Hematopoietic multipotent progenitor cell treated with erythropoietin and hydrocortisone succinate and interleukin-3 and kit ligand, for 17 days (in vitro differentiated cells): ENCODE results near the gene QRICH1.
A peak's percentile ranks its signal among the peaks of the same experiment; 100 is the strongest.

Source experiments
- DNase-seq: peaks from one replicate; pipeline ENCODE4 v3.0.0-alpha.2; 2015; ENCODE audit warnings: low spot score

Gene QRICH1

DNA sequence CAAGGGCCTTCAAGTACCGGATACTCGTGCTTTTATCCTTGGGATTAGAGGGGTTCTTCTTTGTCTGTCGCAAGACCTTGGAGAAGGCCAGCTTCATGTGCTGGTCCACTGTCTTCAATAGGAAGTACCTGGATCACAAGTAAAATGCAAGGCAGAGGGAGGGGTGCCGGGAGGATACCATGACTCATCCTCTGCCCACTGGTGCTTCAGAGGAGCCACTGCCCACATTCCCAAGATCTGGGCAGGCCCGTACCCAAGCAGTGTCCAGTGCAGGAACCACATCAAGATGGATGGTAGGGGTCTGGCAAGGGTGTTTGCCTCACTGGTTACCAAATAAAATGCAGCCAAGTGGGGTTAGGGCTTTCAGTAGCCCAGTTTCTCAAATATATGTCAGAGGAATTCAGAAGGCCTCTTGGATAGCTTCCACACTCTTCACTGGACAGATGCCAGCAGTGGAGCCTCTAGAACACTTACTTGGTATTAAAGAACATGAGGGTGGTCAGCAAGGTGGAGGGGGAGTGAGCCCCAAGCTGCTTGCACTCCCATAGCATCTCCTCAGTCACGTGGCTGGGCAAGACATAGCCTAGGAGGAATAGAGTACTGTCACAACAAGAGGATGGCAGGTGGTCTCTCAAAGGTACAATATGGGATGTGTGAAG, 61.1 kb downstream of the QRICH1 start:
- no peak for DNase-seq

DNA sequence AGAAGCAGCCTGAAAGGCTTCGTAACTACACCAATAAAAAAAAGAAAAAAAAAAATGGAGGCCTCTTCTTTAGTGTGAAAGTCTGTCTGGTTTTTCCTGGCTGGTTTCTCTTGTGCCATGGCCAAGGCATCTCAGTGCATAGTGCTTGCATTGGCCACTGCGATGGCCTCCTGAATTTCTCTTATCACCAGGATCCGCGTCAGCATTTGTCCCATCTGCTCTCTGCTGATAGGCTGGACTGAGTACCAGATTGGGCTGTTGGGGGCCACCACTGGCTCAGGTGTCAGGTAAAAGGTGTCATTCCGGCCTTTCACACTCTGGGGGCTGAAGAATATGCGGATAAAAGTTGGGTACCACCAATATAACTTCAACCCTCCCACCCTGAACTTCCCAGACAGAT, 63.5 kb downstream of the QRICH1 start:
- DNase-seq, result peak; percentile 60

DNA sequence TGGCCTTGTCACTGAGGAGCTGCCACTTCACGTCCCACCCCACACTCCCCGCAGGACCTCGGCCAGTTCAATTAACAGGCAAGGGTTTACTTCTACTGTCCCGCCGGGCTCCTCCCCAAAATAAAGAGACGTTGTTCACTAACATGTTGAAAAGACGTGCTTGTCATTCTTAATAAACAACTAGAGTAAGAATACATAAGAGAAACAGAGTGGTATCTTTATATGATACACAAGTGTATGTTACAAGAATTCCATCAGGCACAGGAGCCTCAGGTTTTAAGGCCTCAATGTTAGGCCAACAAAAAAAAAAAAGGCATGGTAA, 64.3 kb downstream of the QRICH1 start:
- DNase-seq, result no peak

DNA sequence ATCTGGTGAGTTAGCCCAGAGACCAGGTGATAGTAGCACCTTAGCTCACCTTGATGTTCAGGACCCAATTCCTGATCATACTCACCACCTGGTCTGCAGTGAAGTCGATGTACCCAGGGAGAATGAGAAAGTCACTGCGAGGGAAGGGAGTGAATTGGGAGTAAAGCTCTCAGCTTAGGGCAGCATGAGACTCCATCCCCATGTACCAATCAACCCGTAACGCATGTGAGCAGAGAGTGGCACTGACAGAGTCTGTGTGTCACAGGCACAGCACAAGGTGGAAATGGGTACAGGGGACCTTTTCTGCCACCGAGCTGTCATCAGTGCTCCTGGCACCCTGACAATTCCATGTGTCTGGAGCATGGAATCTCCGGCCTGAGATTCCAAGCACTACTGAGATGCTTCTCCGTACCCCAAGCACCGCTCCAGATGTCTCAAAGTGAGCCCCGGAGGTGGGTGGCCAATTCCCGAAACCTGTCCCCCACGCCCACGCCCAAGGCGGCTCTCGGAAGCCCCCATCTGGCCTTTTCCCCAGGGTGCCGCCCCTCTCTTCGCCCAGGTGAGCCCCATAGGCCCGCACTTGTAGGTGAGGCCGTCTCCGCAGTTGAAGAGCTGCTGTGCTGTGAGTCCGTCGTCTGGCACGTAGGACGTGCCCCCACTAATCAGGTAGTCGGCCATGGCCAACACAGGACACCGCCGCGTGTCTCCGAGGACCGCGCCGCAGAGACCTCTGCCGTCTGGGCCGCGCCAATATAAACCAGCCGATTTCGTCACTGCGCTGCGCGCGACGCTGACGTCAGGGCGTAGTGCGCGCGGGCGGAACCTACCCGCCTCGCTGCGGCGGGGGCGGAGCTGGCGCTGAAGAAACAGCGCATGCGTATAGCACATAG, 65.0 kb downstream of the QRICH1 start, which contains the start of gene IMPDH2:
TSS of gene IMPDH2 (minus strand) at position 726 of the 890 bp plus-strand sequence. CDS start at position 678, 48 bp downstream.
- peak; percentile 98 for DNase-seq

DNA sequence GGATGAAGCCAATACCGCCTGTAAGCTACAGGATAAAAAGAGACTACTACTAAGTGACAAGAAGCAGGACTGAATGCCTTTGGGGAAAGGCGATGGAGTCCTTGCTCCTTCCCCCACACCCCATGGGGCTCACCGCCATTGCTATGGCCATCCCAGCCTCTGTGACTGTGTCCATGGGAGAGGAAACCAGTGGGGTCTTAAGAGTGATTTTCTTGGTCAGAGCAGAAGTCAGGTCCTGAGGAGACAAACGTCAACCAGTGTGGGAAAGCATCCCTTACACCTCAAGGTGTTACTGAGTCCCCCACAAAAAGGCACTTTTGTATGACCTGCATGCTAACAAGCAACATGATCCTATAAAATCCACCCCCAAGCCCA, 65.6 kb downstream of the QRICH1 start:
- DNase-seq, result no peak

DNA sequence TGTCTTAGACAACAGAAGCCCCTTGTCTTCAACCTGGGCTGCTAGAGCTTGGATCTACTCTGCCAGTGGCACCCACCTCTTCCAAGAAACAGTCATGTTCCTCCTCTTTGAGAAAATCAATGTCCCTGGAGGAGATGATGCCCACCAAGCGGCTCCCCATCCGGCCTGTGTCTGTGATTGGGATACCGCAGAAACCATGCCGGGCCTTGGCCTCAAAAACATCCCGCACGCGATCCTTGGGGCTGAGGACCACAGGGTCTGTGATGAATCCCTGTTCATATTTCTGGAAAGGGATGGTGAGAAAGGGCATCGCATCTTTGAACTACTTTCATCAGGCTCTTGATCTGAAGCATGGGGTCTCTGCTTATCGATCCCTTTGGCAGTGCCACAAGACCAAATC, 66.2 kb downstream of the QRICH1 start:
- no peak for DNase-seq

DNA sequence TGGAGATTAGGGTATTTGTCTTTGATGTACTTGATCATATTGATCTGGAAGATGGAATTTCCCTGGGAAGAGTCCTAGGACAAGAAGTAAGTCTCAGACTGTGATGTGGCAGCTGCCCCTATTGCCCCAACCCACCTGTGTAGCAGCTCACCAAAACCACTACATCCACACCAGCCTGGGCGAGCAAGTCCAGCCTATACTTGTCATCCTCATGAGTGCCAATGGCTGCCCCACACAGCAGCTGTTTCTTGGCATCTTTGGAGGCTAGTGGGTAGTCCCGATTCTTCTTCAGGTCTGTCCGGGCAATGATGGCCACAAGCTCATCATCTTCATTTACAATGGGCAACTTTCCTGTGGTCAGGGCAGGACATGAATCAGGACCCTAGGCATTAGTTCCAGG, 67.3 kb downstream of the QRICH1 start:
- DNase-seq, result no peak

DNA sequence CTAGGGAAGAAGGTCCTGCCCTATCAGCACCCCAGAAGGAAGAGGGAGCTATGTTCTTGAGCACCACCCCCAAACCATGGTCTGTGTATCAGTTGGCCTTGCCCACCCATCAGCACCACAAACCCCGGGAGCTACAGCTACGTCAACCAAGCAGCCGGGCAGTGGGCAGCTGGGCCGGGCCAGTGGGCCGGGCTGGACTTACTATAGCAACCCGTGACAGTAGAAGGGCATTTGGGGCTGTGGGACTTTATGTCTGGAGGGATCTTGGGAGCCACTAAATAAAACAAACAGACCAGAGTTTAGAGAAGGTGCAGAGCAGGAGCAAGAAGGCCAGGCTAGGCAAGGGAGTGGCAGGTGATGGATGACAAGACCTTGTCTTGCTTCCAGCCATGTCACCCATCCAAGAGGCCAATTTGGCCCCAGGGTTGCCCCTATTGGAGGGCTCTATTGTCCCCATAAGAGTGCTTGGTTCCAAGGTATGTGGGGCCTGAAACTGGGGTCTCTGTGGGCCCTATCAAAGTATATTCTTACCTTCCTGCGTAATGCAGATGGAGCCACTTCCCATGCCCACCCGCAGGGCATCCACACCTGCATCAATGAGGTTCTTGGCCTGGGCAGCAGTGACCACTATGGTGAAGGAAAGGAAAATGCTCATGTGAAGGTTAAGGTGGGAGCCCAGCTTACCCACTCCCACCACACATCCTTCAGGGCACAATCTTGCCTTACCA, 67.9 kb downstream of the QRICH1 start:
- no peak for DNase-seq

DNA sequence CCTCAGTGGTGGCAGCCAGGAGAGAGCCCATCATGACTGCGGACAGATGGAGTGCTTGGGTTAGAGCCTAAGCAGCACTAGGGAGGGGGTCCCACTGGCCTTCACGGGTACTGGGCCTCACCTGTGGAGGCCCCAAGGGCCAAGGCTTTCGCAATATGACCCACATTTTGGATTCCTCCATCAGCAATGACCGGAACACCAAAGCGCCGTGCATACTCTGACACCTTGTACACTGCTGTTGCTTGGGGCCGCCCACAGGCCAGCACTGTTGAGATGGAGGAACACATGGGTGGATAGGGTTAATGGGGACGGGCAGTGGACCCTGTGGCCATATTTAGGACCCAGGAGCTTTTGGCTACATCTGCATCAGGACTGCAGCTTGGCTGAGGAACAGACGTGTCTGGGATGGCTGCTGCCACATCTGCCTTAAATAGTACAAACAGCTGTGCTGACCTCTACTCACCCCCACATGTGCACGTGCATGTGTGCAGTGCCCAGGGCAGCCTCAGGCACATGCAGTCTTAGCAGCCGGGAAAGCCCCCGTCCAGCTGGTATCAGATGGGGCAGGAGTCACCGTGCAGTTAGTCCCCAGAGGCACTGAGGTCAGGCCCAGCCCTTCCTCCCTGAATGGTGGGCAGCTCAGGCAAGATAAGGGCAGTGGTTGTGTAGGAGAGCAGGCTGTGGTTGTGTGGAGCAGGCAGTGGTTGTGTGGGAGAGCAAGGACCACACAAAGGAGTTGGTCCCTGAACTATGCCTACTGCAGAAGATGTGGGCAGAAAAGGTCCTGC, 68.7 kb downstream of the QRICH1 start:
- DNase-seq, result peak; percentile 17

DNA sequence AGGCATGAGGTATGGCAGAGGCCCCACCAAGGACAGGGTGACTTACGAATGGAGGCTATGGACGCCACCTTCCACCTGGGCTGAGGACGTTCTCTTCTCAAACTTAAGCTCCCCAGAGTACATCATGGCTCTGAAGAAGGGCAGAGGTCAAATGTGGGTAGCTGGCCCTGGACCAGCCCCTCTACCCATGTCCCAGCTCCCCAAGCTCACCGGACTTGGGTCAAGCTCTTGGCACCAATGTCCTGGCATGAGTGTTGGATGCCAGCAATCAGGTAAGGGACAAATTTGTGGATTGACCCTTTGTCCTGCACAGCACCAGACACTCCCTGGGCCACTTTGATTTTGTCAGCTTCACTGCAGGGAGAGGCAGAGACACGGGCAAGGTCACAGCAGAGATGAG, 69.4 kb downstream of the QRICH1 start:
- no peak for DNase-seq

DNA sequence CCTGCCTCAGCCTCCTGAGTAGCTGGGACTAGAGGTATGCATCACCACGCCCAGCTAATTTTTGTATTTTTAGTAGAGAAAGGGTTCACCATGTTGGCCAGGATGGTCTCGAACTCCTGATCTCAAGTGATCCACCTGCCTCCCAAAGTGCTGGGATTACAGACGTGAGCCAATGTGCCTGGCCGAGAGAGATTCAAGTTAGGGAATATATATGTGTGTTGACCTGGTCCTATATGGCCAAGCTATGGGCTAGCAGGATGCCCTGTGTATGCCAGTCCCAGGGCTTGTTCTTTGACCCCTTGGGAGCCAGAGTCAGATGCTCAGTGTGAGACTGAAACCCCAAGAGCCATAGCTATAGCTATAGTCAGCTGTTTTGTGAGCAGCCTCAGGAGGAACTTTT, 70.1 kb downstream of the QRICH1 start:
- no peak for DNase-seq

DNA sequence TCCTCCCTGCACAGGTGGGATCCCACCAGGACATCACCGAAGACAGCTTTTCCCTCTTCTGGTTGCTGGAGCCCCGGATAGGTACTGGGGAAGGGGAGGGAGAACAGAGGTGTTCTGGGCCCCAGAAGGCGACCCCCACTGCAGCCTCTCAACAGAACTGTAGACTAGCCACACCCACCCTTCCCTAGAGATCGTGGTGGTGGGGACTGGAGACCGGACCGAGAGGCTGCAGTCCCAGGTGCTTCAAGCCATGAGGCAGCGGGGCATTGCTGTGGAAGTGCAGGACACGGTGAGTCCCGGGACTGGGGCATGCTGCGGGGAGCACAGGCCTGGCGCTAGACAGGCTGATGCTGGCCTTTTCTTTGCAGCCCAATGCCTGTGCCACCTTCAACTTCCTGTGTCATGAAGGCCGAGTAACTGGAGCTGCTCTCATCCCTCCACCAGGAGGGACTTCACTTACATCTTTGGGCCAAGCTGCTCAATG, 71.1 kb downstream of the QRICH1 start:
- peak; percentile 22 for DNase-seq

DNA sequence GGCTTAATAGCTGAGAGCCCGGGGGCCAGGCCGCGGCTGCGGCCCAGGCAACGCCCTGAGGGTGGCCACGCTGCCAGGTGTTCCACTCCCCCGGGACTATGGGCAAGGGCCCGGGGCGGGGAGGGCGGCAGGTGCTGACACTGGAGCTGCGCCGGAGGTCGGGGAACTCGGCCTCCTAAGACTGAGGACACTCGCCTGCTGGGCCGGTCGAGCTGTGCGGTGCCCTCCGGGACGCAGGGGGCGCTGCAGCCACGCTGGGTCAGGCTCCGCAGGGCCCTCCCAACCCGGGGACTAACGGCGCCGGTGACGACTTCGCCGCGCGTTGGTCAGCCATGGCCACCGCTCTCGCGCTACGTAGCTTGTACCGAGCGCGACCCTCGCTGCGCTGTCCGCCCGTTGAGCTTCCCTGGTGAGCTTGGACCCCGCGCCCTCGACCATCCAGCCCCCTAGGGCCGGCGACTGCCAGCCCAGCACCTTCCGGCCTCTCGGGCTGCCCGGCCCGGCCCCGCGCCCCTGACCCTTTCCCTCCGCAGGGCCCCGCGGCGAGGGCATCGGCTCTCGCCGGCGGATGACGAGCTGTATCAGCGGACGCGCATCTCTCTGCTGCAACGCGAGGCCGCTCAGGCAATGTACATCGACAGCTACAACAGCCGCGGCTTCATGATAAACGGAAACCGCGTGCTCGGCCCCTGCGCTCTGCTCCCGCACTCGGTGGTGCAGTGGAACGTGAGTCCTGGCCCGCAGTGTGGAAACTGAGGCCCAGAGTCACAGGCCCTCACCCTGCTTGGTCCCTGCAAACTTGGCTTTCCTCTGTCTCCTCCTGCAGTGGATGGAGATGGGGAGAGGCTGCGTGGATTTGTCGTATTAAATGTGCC, 71.8 kb downstream of the QRICH1 start, which contains the start of gene NDUFAF3:
TSS of gene NDUFAF3 (plus strand) at position 309 of the 875 bp plus-strand sequence. CDS start at position 333, 24 bp downstream.
- DNase-seq, result peak; percentile 94

DNA sequence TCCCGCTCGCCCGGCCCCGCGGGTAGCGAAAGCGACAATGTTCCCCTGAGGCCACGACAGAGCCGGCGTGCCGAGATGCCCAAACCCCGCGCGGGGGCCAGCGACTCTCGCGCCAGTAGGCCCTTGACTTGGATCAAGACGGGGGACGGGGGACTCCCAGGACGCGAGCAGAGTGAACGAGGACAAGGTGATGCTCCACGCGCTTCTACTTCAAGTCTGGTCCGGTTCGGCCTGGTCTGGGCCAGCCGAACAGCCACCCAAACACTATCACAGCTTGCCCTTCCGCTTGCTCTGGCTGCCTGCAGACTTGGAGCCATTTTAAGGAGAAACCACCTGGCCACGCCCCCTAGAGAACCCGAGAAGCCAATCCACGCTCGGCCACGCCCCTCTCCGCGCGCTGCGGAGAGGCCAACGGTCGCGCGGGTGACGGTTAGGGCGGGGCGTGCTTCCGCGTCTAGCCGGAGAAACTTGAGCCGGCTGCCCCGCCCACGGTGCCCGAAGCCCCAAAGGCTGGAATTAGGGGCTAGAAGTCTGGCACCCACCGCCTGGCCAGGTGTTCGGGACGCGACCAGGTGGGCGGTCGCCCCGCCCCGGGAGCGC, 72.6 kb downstream of the QRICH1 start:
- DNase-seq, result peak; percentile 100

DNA sequence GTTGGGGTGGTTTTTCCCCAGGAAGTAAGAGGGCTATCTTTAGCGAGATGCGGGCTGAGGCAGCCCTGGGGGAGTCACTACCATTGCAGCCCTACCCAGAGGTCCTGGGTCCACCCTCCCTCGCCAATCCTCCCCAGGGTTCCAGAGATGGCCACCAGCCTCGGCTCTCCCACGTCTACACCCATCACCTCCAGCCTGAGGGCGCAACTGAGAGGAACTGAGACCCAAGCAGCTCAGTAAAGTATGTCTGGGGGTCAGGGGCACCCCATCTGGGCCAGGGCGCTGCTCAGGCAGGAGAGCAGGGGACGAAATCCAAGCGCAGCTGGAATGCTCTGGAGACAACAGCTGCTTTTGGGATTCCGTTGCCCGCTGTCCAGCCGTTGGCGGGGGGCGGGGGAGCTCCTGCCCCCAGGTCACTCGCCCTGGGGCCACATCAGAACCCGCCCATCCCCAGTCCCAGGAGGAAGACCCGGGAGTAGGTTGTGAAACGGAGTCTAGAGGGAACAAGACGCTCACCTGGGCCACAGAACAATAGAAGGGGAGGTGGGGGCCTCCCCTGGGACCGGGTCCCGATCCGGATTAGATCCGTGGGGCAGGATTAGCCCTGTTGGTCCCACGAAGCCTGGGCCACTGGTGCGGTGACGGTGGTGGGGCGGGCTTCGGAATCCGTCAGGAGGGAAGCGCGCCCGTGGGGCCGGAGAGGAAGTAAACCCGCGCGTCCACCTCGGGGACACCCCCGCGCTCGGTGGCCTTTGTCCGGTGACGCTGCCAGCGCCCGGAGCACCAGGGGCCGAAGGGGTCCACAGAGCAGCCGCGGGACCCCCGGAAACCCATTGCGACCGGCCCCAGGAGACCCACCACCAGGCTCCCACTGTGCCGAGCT, 73.3 kb downstream of the QRICH1 start:
- DNase-seq, result peak; percentile 64

DNA sequence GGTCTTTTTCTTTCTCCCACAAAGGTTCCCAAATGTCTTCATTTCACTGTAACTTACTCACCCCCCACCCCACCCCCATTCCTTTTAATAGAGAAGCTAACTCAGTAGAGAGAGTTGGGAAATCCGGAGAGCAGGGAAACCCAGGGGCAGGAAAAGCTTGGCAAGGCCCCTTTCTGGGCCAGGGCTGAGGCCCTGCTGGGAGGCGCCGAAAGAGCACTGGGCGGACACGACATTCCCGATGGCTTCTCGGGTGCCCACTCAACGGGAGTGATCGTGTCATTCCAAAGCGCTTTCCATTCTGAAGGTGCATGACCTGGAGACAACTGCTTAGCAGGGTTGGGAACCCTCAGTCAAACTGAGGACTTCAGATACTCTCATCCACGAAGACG, 73.9 kb downstream of the QRICH1 start:
- no peak for DNase-seq

DNA sequence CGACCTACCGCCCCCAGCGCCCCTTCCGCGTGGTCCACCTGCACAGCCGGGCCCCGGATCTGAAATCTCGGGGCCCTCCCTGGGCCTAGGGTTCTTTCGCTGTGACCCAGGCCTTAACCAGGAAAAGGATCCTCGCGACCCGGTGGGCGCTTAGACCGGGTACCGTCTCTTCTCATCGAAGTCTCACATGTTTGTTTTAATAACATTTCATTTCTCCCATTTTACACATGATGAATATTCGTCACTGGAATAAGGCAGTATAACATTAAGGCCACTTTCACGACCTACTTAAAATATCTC, 75.2 kb downstream of the QRICH1 start:
- no peak for DNase-seq

DNA sequence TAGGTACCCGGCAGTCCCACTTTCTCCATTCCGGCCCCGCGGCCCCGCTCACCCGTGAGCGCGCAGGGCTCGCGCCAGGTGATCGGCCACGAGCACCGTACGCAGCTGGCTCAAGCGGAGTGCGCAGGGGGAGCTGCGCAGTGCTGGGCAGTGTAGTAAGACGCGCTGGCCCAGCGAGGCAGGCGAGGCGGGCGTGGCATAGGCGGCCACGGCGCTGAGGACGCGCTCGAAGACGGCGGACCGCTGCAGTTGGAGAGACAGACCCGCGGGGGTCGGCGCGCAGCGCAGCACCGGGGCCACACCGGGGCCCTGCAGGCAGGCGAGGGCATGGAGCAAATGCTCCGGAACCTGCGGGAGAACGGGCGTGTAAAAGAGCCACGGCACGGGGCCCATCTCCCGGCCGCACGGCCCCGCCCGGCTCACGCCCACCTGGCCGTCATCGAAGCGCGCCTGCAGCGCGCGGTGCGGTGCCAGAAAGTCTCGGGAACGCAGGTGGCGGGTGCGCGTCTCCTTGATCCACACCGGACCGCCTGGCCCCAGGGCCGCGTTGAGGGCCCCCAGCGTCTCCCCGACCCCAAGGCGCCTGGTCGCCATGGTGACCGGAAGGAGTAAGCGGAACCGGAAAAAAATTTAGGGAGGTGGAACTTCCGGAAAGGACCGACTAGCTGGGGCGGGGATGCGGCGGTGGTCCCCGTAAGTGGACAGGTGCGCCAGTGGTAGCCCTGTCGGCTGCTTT, 75.7 kb downstream of the QRICH1 start, which contains the start of gene DALRD3:
TSS of gene DALRD3 (minus strand) at position 610 of the 736 bp plus-strand sequence. CDS start at position 594, 16 bp downstream.
- peak; percentile 64 for DNase-seq
